Adipocyte (in vitro differentiated cells): ENCODE results near the gene HECW1.

Source experiments
- DNase-seq: peaks from one replicate; pipeline ENCODE4 v3.0.0-alpha.2; 2015; ENCODE audit warnings: low read depth
- H3K27me3 ChIP-seq: replicated peaks from 2 replicates; pipeline ENCODE4 v1.7.0; 2013; ENCODE audit warnings: mild to moderate bottlenecking, low read length, moderate library complexity; ENCODE audit not compliant: control insufficient read depth, insufficient read depth
- H3K36me3 ChIP-seq: 2 replicates; pipeline ENCODE4 v1.7.0; 2013; ENCODE audit warnings: low read length, mild to moderate bottlenecking, moderate library complexity; ENCODE audit not compliant: control insufficient read depth, insufficient read depth, severe bottlenecking
- H3K4me1 ChIP-seq: 2 replicates; pipeline ENCODE4 v1.7.0; 2013; ENCODE audit warnings: mild to moderate bottlenecking, low read length, moderate library complexity; ENCODE audit not compliant: control insufficient read depth, insufficient read depth
- H3K4me3 ChIP-seq: 2 replicates; pipeline ENCODE4 v1.7.0; 2013; ENCODE audit warnings: mild to moderate bottlenecking, low read length, moderate library complexity
- H3K9ac ChIP-seq: 2 replicates; pipeline ENCODE4 v1.7.0; 2013; ENCODE audit warnings: mild to moderate bottlenecking, low read length, moderate library complexity
- H3K9me3 ChIP-seq: 2 replicates; pipeline ENCODE4 v1.7.0; 2013; ENCODE audit warnings: mild to moderate bottlenecking, low read length, moderate library complexity; ENCODE audit not compliant: control insufficient read depth

The HECW1 gene

GRCh38 chr7:43311052-43311451 lies 198.6 kb downstream of the HECW1 start:
- no peaks in the 10 kb centered on the region for H3K27me3 ChIP-seq

DNA sequence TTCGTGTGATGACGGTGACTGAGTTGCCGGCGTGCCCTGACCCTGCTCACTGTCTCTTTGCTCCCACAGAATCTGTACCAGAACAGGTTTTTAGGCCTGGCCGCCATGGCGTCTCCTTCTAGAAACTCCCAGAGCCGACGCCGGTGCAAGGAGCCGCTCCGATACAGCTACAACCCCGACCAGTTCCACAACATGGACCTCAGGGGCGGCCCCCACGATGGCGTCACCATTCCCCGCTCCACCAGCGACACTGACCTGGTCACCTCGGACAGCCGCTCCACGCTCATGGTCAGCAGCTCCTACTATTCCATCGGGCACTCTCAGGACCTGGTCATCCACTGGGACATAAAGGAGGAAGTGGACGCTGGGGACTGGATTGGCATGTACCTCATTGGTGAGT lies 199.2 kb downstream of the HECW1 start:
- Histone ChIP-seq H3K36me3 (no peaks in the 10 kb centered on the region), H3K4me3 (no peak overlapping the region), H3K9ac (no peak overlapping the region), H3K9me3 (no peaks in the 10 kb centered on the region), H3K4me1 (no peaks in the 10 kb centered on the region), H3K27me3 (no peaks in the 10 kb centered on the region)
- DNase-seq, result no peak

More at GRCh38 chr7:43311052-43311451, 198.6 kb downstream of the HECW1 start:
- no peak overlapping the region for H3K9ac ChIP-seq
- H3K9me3 ChIP-seq, result no peaks in the 10 kb centered on the region
- no peaks in the 10 kb centered on the region for H3K36me3 ChIP-seq
- no peak overlapping the region for H3K4me3 ChIP-seq
- no peaks in the 10 kb centered on the region for H3K4me1 ChIP-seq
- no peak for DNase-seq

DNA sequence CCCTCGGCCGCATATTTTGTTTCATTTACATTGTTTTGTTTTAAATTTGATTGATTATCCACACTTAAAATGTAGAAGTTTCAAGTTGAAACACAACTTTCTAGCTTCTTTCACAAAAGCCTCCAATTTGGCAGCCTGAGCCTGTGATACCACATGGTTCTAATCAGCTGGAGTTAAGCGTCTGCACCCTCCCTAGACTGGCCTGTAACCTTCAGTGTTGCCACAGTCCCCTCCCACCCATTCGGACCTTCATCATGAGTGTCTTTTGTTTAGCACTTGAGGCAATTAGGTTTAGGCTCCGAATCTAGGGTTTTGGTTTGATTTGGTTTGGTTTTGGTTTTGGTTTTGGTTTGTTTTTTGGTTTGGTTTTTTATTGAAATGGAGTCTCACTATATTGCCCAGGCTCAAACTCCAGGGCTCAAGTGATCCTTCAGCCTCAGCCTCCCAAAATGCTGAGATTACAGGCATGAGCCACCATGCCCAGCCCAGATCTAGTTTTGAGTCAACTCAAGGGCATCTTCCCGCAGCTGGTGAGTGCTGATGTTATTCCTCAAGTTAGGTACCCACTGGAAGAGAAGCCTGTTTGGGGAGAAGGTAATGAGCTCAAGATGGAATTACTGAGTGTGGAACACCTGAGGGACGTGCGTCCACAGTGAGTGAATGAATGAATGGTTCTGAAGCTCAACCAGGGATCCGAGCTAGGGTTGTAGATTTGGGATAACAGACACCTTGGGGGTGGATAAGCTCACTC lies 201.4 kb downstream of the HECW1 start:
- peaks cover 19% of the 10 kb centered on the region for H3K4me1 ChIP-seq
- no peak for DNase-seq
- no peaks in the 10 kb centered on the region for H3K27me3 ChIP-seq
- H3K9ac ChIP-seq, result no peak overlapping the region
- H3K4me3 ChIP-seq, result no peak overlapping the region
- H3K36me3 ChIP-seq, result no peaks in the 10 kb centered on the region
- no peaks in the 10 kb centered on the region for H3K9me3 ChIP-seq

DNA sequence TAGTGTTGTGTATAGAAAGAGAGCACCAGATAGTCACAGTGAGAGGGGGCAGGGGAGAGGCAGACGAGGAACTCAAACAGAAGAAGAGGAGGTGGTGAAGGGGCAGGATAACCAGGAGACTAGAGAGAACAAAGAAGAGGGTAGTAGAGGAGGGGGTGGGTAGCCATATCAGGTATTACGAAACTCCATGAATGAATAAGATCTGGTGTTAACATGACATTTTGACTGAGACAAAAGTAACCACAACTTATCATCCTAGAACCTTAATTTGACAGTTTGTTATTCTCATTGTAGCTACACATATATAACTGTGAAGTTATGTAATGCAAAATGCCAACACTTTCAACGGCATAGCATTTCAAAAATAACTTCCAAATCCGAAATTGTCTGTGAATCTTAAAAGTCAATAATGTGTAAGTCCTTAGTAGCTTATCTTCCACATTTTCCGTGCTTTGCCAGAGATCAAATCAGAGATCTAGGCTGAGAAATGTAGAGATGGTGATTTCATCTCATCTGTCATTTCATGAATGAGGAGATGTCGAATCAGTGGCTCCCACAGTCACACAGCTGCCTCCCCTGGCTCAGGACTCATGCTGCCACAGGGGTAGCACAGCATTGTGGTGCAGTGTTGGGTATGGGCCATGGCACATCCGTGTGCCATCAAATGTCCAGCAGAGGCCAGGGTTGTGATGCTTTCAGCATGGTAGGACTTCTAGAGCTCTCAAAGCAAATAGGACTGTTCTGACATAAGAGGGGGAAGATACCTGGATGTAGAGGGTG lies 202.1 kb downstream of the HECW1 start:
- Histone ChIP-seq H3K27me3 (no peaks in the 10 kb centered on the region), H3K9ac (no peak overlapping the region), H3K36me3 (no peaks in the 10 kb centered on the region), H3K9me3 (no peaks in the 10 kb centered on the region), H3K4me3 (no peak overlapping the region), H3K4me1 (peaks cover 20% of the 10 kb centered on the region)
- DNase-seq, result no peak

DNA sequence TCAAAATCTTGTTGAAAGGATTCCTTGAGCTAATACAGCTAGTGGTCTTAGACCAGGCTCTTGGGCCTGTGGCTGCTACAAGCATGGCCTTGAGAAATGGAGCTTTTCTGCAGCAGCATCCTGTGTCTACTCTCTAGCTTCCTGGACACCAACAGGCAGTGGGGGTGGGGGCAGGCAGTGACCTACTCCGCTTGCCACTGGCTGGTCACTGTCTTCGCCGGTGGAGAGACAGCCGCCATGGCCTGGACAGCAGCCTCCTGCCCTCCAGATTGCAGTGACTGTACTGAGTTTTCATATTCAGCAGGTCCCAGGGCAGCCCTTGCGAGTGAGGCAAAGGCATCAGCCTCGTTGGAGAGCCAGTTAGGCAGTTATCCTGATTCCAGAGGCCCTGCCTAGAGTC lies 204.6 kb downstream of the HECW1 start:
- Histone ChIP-seq H3K9me3 (no peaks in the 10 kb centered on the region), H3K9ac (no peak overlapping the region), H3K27me3 (no peaks in the 10 kb centered on the region), H3K36me3 (no peaks in the 10 kb centered on the region), H3K4me1 (peaks cover 20% of the 10 kb centered on the region), H3K4me3 (no peak overlapping the region)
- no peak for DNase-seq

DNA sequence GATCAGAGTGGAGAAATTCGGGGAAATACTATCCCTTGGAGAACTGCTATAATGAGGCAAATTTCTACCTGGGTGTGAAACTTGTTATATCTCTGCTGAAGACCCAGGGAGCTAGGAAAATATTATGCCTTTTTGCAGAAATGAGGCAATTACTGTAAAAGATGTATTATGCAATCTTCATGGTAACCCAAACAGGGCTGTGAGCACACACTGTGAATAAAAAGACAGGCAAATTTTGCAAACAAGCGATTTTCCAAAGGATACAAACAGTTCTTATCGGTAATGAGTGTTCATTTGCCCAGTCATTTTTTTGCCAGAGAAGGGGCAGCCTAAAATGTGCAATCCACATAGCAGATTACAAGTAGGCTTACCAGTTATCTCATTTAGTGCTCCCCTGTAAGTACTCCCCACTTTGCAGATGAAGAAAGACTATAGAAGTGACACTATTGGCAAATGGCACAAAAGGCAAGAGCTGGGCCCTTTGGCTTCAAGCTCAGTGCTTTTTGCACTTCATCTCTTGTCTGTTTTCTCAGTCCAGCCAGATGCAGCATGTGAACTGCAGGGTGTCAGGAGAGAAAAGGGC lies 205.8 kb downstream of the HECW1 start:
- H3K4me3 ChIP-seq, result peak overlapping the region; percentile 32
- H3K27me3 ChIP-seq, result no peaks in the 10 kb centered on the region
- DNase-seq, result peak; percentile 32
- peak overlapping the region; percentile 66 for H3K9ac ChIP-seq
- no peaks in the 10 kb centered on the region for H3K36me3 ChIP-seq
- H3K9me3 ChIP-seq, result no peaks in the 10 kb centered on the region
- H3K4me1 ChIP-seq, result peaks cover 20% of the 10 kb centered on the region

DNA sequence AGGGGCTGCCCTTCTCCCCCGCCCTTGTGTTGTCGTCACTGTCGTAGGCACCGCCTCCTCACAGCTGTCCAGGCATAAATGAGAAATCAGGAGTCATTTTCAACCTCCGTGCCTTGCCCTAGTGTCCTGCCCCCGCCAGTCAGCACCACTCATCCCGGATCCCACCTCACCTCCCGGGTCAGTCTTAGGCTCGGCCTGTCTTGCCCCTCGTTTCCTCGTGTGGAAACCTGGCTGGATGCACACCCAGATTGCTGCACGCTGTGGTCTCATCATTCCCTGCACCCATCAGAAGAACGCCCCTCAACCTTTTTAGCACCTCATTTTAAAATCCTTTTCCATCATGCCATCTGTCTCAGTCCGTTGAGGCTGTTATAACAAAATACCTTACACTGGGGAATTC lies 213.1 kb downstream of the HECW1 start:
- Histone ChIP-seq H3K36me3 (no peaks in the 10 kb centered on the region), H3K9ac (no peak overlapping the region), H3K4me1 (no peaks in the 10 kb centered on the region), H3K9me3 (no peaks in the 10 kb centered on the region), H3K4me3 (no peak overlapping the region), H3K27me3 (no peaks in the 10 kb centered on the region)
- DNase-seq, result no peak

GRCh38 chr7:43328336-43328735 lies 215.9 kb downstream of the HECW1 start:
- H3K4me3 ChIP-seq, result no peak overlapping the region
- H3K9ac ChIP-seq, result no peak overlapping the region
- H3K4me1 ChIP-seq, result no peaks in the 10 kb centered on the region
- no peaks in the 10 kb centered on the region for H3K27me3 ChIP-seq
- DNase-seq, result no peak
- H3K36me3 ChIP-seq, result no peaks in the 10 kb centered on the region
- H3K9me3 ChIP-seq, result no peaks in the 10 kb centered on the region

- H3K27me3 ChIP-seq, result no peaks in the 10 kb centered on the region
- no peaks in the 10 kb centered on the region for H3K9me3 ChIP-seq
- H3K4me1 ChIP-seq, result no peaks in the 10 kb centered on the region
- no peak for DNase-seq
- H3K36me3 ChIP-seq, result no peaks in the 10 kb centered on the region
- no peak overlapping the region for H3K9ac ChIP-seq
- no peak overlapping the region for H3K4me3 ChIP-seq
These were observed 216.4 kb downstream of the HECW1 start for GRCh38 chr7:43328785-43329380.

- H3K9me3 ChIP-seq, result no peaks in the 10 kb centered on the region
- H3K36me3 ChIP-seq, result no peaks in the 10 kb centered on the region
- H3K9ac ChIP-seq, result no peak overlapping the region
- no peak overlapping the region for H3K4me3 ChIP-seq
- no peaks in the 10 kb centered on the region for H3K27me3 ChIP-seq
- no peak for DNase-seq
- no peaks in the 10 kb centered on the region for H3K4me1 ChIP-seq
These were observed 219.8 kb downstream of the HECW1 start for GRCh38 chr7:43332193-43332796.

GRCh38 chr7:43337191-43337590 lies 224.7 kb downstream of the HECW1 start:
- Histone ChIP-seq H3K4me1 (no peaks in the 10 kb centered on the region), H3K4me3 (no peak overlapping the region), H3K36me3 (no peaks in the 10 kb centered on the region), H3K9ac (no peak overlapping the region), H3K9me3 (no peaks in the 10 kb centered on the region), H3K27me3 (peaks cover 13% of the 10 kb centered on the region)
- DNase-seq, result no peak
